GM12878 (cell line): ENCODE measurements around the gene GMDS. TPM values are rescaled to one million over a fixed set of nuclear protein-coding genes. Genes with fewer than 3 reads are reported as not detected.

Source experiments
- ATAC-seq: fragments of 200-7000 bp; cut with Tn5 transposase; 3 replicates; pipeline ENCODE4 v1.9.1; 2020; ENCODE audit warnings: mild to moderate bottlenecking, moderate library complexity
- BruUV-seq: library from RNA; stranded (reverse); fragments of 400-500 nt; replicated peaks from 2 replicates; lab custom pipeline; 2021; lab: Mats Ljungman, UMichigan
- CTCF ChIA-PET: fragments of 300-600 bp; sonication (Branson Sonifier 250); formaldehyde crosslinking; extraction: SDS; loops from one replicate; lab custom pipeline; 2021; ENCODE audit warnings: inconsistent platforms; lab: Yijun Ruan, JAX
- POLR2A ChIA-PET: fragments of 350-600 bp; formaldehyde crosslinking; extraction: SDS; loops from one replicate; lab custom pipeline; 2021; ENCODE audit warnings: inconsistent platforms; lab: Charles Lee
- RAD21 ChIA-PET: fragments of 300-600 bp; sonication (Branson Sonifier 250); formaldehyde crosslinking; loops from one replicate; lab custom pipeline; 2023; ENCODE audit warnings: antibody characterized with exemption; ENCODE audit not compliant: unreplicated experiment; lab: Charles Lee
- SMC1A ChIA-PET: fragments of 300-600 bp; sonication (Branson Sonifier 250); formaldehyde crosslinking; loops from one replicate; lab custom pipeline; 2023; ENCODE audit not compliant: unreplicated experiment, uncharacterized antibody; lab: Charles Lee
- DNase-seq: peaks from one replicate; pipeline ENCODE4 v3.0.0-alpha.2; 2011; ENCODE audit warnings: low read depth, low spot score
- FAIRE-seq: peaks from 3 replicates; lab custom pipeline; 2011; peaks lifted over from hg19 to GRCh38; lab: Jason Lieb, UNC
- H2AFZ ChIP-seq: 2 replicates; pipeline ENCODE4 v1.6.0; 2011; ENCODE audit warnings: low read depth, low read length, control low read depth; ENCODE audit not compliant: control insufficient read depth
- H3K27ac ChIP-seq: 2 replicates; pipeline ENCODE4 v1.5.1; 2011; ENCODE audit warnings: control low read depth; ENCODE audit not compliant: control insufficient read depth, insufficient read depth
- H3K27me3 ChIP-seq, 2 experiments: replicated peaks in 1 of 2; 2 replicates each; pipeline versions ENCODE4 v1.6.0 to v1.6.1; 2011; ENCODE audit warnings: low read length in 1 of 2; ENCODE audit not compliant: control insufficient read depth in 2 of 2, insufficient read depth in 2 of 2
- H3K36me3 ChIP-seq, 2 experiments: 2 replicates each; pipeline ENCODE4 v1.5.1; 2011; ENCODE audit warnings: low read length in 1 of 2; ENCODE audit not compliant: control insufficient read depth in 2 of 2, insufficient read depth in 2 of 2
- H3K4me1 ChIP-seq: 2 replicates; pipeline ENCODE4 v1.6.1; 2011; ENCODE audit warnings: mild to moderate bottlenecking, low read length, moderate library complexity, mixed read lengths; ENCODE audit not compliant: control insufficient read depth, insufficient read depth
- H3K4me2 ChIP-seq: 2 replicates; pipeline ENCODE4 v1.6.0; 2011; ENCODE audit warnings: control low read depth; ENCODE audit not compliant: control insufficient read depth, insufficient read depth
- H3K4me3 ChIP-seq: fragments of 200-600 bp; sonication (generic); 2 replicates; pipeline ENCODE4 v1.5.1; 2016
- H3K79me2 ChIP-seq: 2 replicates; pipeline ENCODE4 v1.6.0; 2011; ENCODE audit warnings: low read length; ENCODE audit not compliant: control insufficient read depth, insufficient read depth
- H3K9ac ChIP-seq: 2 replicates; pipeline ENCODE4 v1.8.0; 2011; ENCODE audit warnings: low read length, control low read depth, mixed read lengths; ENCODE audit not compliant: control insufficient read depth, insufficient read depth
- H3K9me3 ChIP-seq: replicated peaks from 3 replicates; pipeline ENCODE4 v1.5.1; 2011; ENCODE audit warnings: mild to moderate bottlenecking, low read length; ENCODE audit not compliant: control insufficient read depth, insufficient read depth
- H4K20me1 ChIP-seq: 2 replicates; pipeline ENCODE4 v1.6.0; 2011; ENCODE audit not compliant: control insufficient read depth, insufficient read depth
- ATF2 ChIP-seq: IDR thresholded peaks from 2 replicates; pipeline ENCODE4 v1.6.1; 2012; ENCODE audit warnings: low read length, inconsistent platforms
- CEBPB ChIP-seq, 2 experiments: fragments of 150-350 bp in 1 of 2; IDR thresholded peaks; 2 replicates each; pipeline ENCODE4 v1.6.1; 2012 to 2014; ENCODE audit warnings: low read depth in 2 of 2, low read length in 2 of 2, borderline replicate concordance in 1 of 2, inconsistent platforms in 1 of 2
- CEBPZ ChIP-seq: fragments of 150-350 bp; IDR thresholded peaks from 2 replicates; pipeline ENCODE4 v1.6.1; 2016; ENCODE audit warnings: low read depth, low read length
- EP300 ChIP-seq, 2 experiments: fragments of 150-350 bp in 1 of 2; IDR thresholded peaks; 2 replicates each; pipeline ENCODE4 v1.6.1; 2011 to 2012; ENCODE audit warnings: low read depth in 2 of 2, low read length in 2 of 2, borderline replicate concordance in 1 of 2, improper control_type of control experiment in 1 of 2, inconsistent platforms in 1 of 2; ENCODE audit not compliant: control insufficient read depth in 1 of 2
- FOXM1 ChIP-seq: IDR thresholded peaks from 2 replicates; pipeline ENCODE4 v1.6.1; 2012; ENCODE audit warnings: low read depth, mild to moderate bottlenecking, inconsistent platforms, low read length, moderate library complexity
- JUNB ChIP-seq: IDR thresholded peaks from 2 replicates; pipeline ENCODE4 v1.6.1; 2016; ENCODE audit warnings: antibody characterized with exemption, mild to moderate bottlenecking
- LARP7 ChIP-seq: fragments of 450-650 bp; IDR thresholded peaks from 2 replicates; pipeline ENCODE4 v1.6.1; 2017; ENCODE audit warnings: mild to moderate bottlenecking
- MXI1 ChIP-seq: fragments of 150-350 bp; IDR thresholded peaks from 2 replicates; pipeline ENCODE4 v1.6.1; 2011; ENCODE audit warnings: low read depth, mild to moderate bottlenecking, inconsistent platforms, low read length, improper control_type of control experiment
- RAD21 ChIP-seq: IDR thresholded peaks from 2 replicates; pipeline ENCODE4 v1.6.1; 2011; ENCODE audit warnings: mild to moderate bottlenecking, low read depth, low read length, moderate library complexity; ENCODE audit not compliant: insufficient read depth
- RELA ChIP-seq: fragments of 450-650 bp; IDR thresholded peaks from 2 replicates; pipeline ENCODE4 v1.8.0; 2014; ENCODE audit warnings: borderline replicate concordance; ENCODE audit not compliant: partially characterized antibody
- ZBED1 ChIP-seq: IDR thresholded peaks from 2 replicates; pipeline ENCODE4 v1.6.1; 2016; ENCODE audit warnings: borderline replicate concordance
- WGBS: methylation state at CpG from one replicate; pipeline ENCODE4 v1.1.6; 2016; ENCODE audit warnings: low lambda C conversion rate; ENCODE audit not compliant: insufficient replicate concordance, insufficient coverage; ENCODE audit errors: missing lambda C conversion rate; 5-methylcytosine and 5-hydroxymethylcytosine counted together
- in situ Hi-C: fragments of 300-500 bp; cut with MboI; formaldehyde crosslinking; loops from 9 replicates; pipeline ENCODE4 v1.14.3; 2018; ENCODE audit warnings: mixed read lengths
- intact Hi-C: fragments of 100-400 bp; cut with micrococcal nuclease; formaldehyde crosslinking; loops from one replicate; pipeline ENCODE4 v1.14.2; 2022; ENCODE audit not compliant: unreplicated experiment
- polyA plus RNA-seq, 11 experiments: library from polyadenylated mRNA; depleted of rRNA in 4 of 11; unstranded in 6 of 11; stranded (reverse) in 5 of 11; fragments of >200 nt; fragmentation: Nextera tagmentation in 4 of 11; fragmentation: Illumina TruSeq in 1 of 11; extraction: Ambion mirVana in 4 of 11; extraction: Trizol in 1 of 11; gene quantifications; 1 replicate in 1 of 11; 2 replicates in 10 of 11; pipeline versions ENCODE4 v1.2.1 to v1.2.3, GENCODE V29; 2011 to 2016; ENCODE audit warnings: inconsistent platforms in 2 of 11, missing spikeins in 2 of 11, low read depth in 1 of 11
- total RNA-seq, 4 experiments: library from RNA; depleted of rRNA in 3 of 4; stranded (reverse); fragments of >200 nt in 3 of 4; fragmentation: Illumina TruSeq in 1 of 4; extraction: Trizol in 1 of 4; gene quantifications; 2 replicates each; pipeline versions ENCODE4 v1.2.1 to v1.2.3, GENCODE V29; 2013 to 2021

GMDS gene
- total and polyA plus RNA-seq, 10 of the 15 experiments (the other 5 are each of a cell fraction or from before 2014, with no cell fraction given) = 0.61 to 53.8 (median 29.3) TPM

DNA sequence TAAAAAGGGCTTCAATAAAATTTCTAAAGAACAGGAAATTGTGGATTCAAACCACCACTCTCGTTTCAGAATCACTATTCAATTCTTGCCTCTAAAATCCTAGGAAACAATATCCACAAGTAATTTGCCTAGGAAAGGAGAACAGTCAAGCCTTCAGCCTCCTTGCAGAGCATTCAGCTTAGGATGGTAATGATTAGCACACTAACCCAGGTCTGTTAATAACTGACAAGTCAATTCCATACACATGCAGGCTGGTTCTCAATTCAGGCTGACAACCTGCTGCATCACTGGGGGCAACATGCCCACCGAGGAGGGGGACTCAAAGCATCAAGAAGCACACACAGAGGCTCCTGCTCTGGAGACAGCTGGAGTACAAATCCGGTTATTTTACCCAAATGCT, 57.6 kb downstream of the GMDS start:
- 78% methylated on average over 3 of the region's 3 CpGs for WGBS
- ChIA-PET POLR2A (no interaction called here), CTCF (interaction anchor here (0.7 to 1.2 kb wide), 3 partner anchors 10 to 763 kb away, joined by 3 to 4 read pairs (median 3); no protein-coding TSS in a partner anchor), SMC1A (interaction anchor here (0.8 to 1.0 kb wide), 2 partner anchors 51 to 90 kb away, joined by 3 read pairs; no protein-coding TSS in a partner anchor)
- peak; percentile 43; the same call in 2 of the 3 replicates for ATAC-seq
- DNase-seq = no peak
- Histone ChIP-seq H3K79me2 (0 out of 2 replicates have a peak, but pooled peaks cover 1% of the 10 kb centered on the region), H3K4me2 (no peak overlapping the region), H3K27ac (no peak overlapping the region), H3K4me1 (peaks cover 18% of the 10 kb centered on the region), H2AFZ (no peak overlapping the region), H3K9ac (no peak overlapping the region), H3K9me3 (no peaks in the 10 kb centered on the region; the same call in 2 of the 3 replicates), H3K4me3 (no peak overlapping the region)
- BruUV-seq = no TSS peak
- intact Hi-C loops = loop anchor here (2.0 kb wide), 1 partner anchor 77 kb away; no protein-coding TSS in a partner anchor
- no peak for TF ChIP-seq LARP7
- TF ChIP-seq, all 136 proteins: peak for 0
- H3K27me3 ChIP-seq = no peaks in the 10 kb centered on the region
- H3K36me3 ChIP-seq = no peaks in the 10 kb centered on the region; a peak in 1 of 4 replicates
- peaks cover 13% of the 10 kb centered on the region for H4K20me1 ChIP-seq
- RAD21 ChIA-PET = interaction anchor here (1.5 kb wide), 1 partner anchor 27 kb away, joined by 3 read pairs; no protein-coding TSS in a partner anchor
- FAIRE-seq = no peak
- in situ Hi-C loops = no loop called here

GRCh38 chr6:2186516-2186915, 58.9 kb downstream of the GMDS start:
- ChIA-PET SMC1A (interaction anchor here (1.1 kb wide), 1 partner anchor 9 kb away, joined by 5 read pairs; no protein-coding TSS in a partner anchor), CTCF (interaction anchor here (0.6 kb wide), 1 partner anchor 723 kb away, joined by 4 read pairs; no protein-coding TSS in a partner anchor), RAD21 (no interaction called here), POLR2A (no interaction called here)
- BruUV-seq = no TSS peak
- Histone ChIP-seq H3K9me3 (no peaks in the 10 kb centered on the region; the same call in 2 of the 3 replicates), H3K9ac (no peak overlapping the region), H3K4me1 (peaks cover 18% of the 10 kb centered on the region), H3K36me3 (no peaks in the 10 kb centered on the region), H4K20me1 (peaks cover 13% of the 10 kb centered on the region), H3K4me3 (no peak overlapping the region), H2AFZ (no peak overlapping the region), H3K4me2 (no peak overlapping the region), H3K79me2 (0 out of 2 replicates have a peak, but pooled peaks cover 1% of the 10 kb centered on the region), H3K27ac (no peak overlapping the region), H3K27me3 (no peaks in the 10 kb centered on the region)
- intact Hi-C loops (loop anchor here (2.0 kb wide), 1 partner anchor 76 kb away; no protein-coding TSS in a partner anchor), in situ Hi-C loops (no loop called here)
- FAIRE-seq (peak; percentile 71), DNase-seq (peak; percentile 27), ATAC-seq (peak; percentile 94)
- WGBS = 9% methylated on average over 4 of the region's 4 CpGs
- TF ChIP-seq CEBPB (IDR thresholded peaks at IDR 0.05; ENCODE audit: borderline replicate concordance in 1 of 2, low read depth in 2 of 2, low read length in 2 of 2) (no peak), MXI1 (no peak), ZBED1 (0 out of 2 replicates have a peak, but pooled peaks have one; percentile 30), RELA (no peak), CEBPZ (no peak), RAD21 (0 out of 2 replicates have a peak, but pooled peaks have one; percentile 2), FOXM1 (peak; percentile 79; the same call in 1 of the 2 replicates), ATF2 (peak; percentile 83), EP300 (IDR thresholded peaks at IDR 0.05; ENCODE audit: borderline replicate concordance in 1 of 2, control insufficient read depth in 1 of 2, low read depth in 2 of 2, low read length in 2 of 2) (peak; percentile 22 to 82; a peak in 1 of 4 replicates), JUNB (peak; percentile 91)
